ENCODE results near the gene SPI1. TPM values are rescaled to one million over a fixed set of nuclear protein-coding genes. Genes with fewer than 3 reads are reported as not detected.

SPI1 gene
- total RNA-seq, 1 experiment from 2014 or later: not detected

- H3K79me1 ChIP-seq (ENCODE audit: insufficient read depth, low read depth, low read length, poor library complexity, severe bottlenecking): no peaks in the 10 kb centered on the region
- H3K27ac ChIP-seq (ENCODE audit: insufficient read length, low read depth, low read length): no peak overlapping the region
- no peaks in the 10 kb centered on the region for H3K9me3 ChIP-seq (ENCODE audit: control insufficient read depth, low read depth, low read length)
- no peak overlapping the region for H2BK120ac ChIP-seq (ENCODE audit: low read depth, low read length, poor library complexity, severe bottlenecking)
- no peak overlapping the region for H3K4me2 ChIP-seq (ENCODE audit: insufficient read depth, insufficient read length, low read length)
- Mint-ChIP-seq H3K4me1 (peaks cover 2 to 5% of the 10 kb centered on the region in 2 experiments; a peak in 2 of 4 replicates), H3K36me3 (ENCODE audit: insufficient read depth in 1 of 3, low read depth in 3 of 3) (no peaks in the 10 kb centered on the region; a peak in 1 of 7 replicates), H3K9me3 (no peaks in the 10 kb centered on the region; a peak in 1 of 5 replicates), H3K27me3 (ENCODE audit: low read depth) (peaks cover 4% of the 10 kb centered on the region; the same call in 1 of the 2 replicates), H3K4me3 (no peak overlapping the region), H3K27ac (0 out of 7 replicates have a peak overlapping the region, but pooled peaks of 1 of the 3 experiments have one; percentile 1)
- H4K5ac ChIP-seq (ENCODE audit: insufficient read length, low read depth, low read length): no peak overlapping the region
- H2AK5ac ChIP-seq (ENCODE audit: insufficient read length, low read length): no peak overlapping the region
- no peak overlapping the region for H3K56ac ChIP-seq (ENCODE audit: insufficient read length, low read depth, low read length)
- no peak overlapping the region for H3K23ac ChIP-seq (ENCODE audit: insufficient read length, low read depth, low read length)
- H2BK5ac ChIP-seq (ENCODE audit: insufficient read length, low read length): no peak overlapping the region
- H2BK15ac ChIP-seq (ENCODE audit: low read depth, low read length): no peak overlapping the region
- TF ChIP-seq CTCF (conservative IDR thresholded peaks at IDR 0.05): no peak
- H3K23me2 ChIP-seq (ENCODE audit: insufficient read length, low read depth, low read length, poor library complexity, severe bottlenecking): no peaks in the 10 kb centered on the region
- H3K18ac ChIP-seq (ENCODE audit: insufficient read length, low read depth, low read length): no peak overlapping the region
- no peak overlapping the region for H2AFZ ChIP-seq (ENCODE audit: low read length)
- H3T11ph ChIP-seq (ENCODE audit: low read length): no peak overlapping the region
- H4K91ac ChIP-seq (ENCODE audit: insufficient read length, low read depth, low read length): no peak overlapping the region
- H2BK20ac ChIP-seq (ENCODE audit: low read depth, low read length, poor library complexity, severe bottlenecking): no peak overlapping the region
- no peak overlapping the region for H4K8ac ChIP-seq (replicated peaks; ENCODE audit: insufficient read length, low read depth, low read length)
- H3K27me3 ChIP-seq (ENCODE audit: insufficient read depth, low read length): no peaks in the 10 kb centered on the region
- no peak overlapping the region for H2BK12ac ChIP-seq (ENCODE audit: insufficient read length, low read depth, low read length)
- no peaks in the 10 kb centered on the region for H4K20me1 ChIP-seq (ENCODE audit: control insufficient read depth, insufficient read depth, insufficient read length)
- DNase-seq: no peak
- no CpG with 5 or more reads among the region's 18 CpGs for WGBS (ENCODE audit: extremely low coverage, insufficient read length, low lambda C conversion rate)
- no peak overlapping the region for H3K9ac ChIP-seq (ENCODE audit: extremely low read depth, insufficient read length, low read length)
- H3K4ac ChIP-seq (ENCODE audit: low read depth, low read length): no peak overlapping the region
- no peak overlapping the region for H3K14ac ChIP-seq (ENCODE audit: insufficient read depth, low read length)
- H3K79me2 ChIP-seq (ENCODE audit: insufficient read depth, low read length): no peaks in the 10 kb centered on the region
- H3K4me1 ChIP-seq (ENCODE audit: insufficient read depth, low read length): no peaks in the 10 kb centered on the region
Observed at GRCh38 chr11:47340980-47341775, 37.2 kb downstream of the SPI1 start.
